Suprapubic skin (tissue), 4 donors: ENCODE data around the gene PPRC1.

Experiments
- EP300 ChIP-seq: sonication (generic); formaldehyde crosslinking; IDR thresholded peaks from one replicate; pipeline ENCODE4 v1.6.1; 2017; ENCODE audit warnings: antibody characterized with exemption
- POLR2AphosphoS5 ChIP-seq, 3 donors: sonication (generic); formaldehyde crosslinking; IDR thresholded peaks; one replicate each; pipeline ENCODE4 v1.6.1; 2017; ENCODE audit warnings: antibody characterized with exemption in 3 of 3
- TF ChIP-seq, protein P1 (sequence below), 2 donors: fragments of 200-600 bp in 1 of 2; fragments of 450-650 bp in 1 of 2; sonication (generic) in 1 of 2; IDR thresholded peaks; one replicate each; pipeline ENCODE4 v1.5.1; 2016 to 2019; ENCODE audit warnings: antibody characterized with exemption in 2 of 2, mild to moderate bottlenecking in 1 of 2, moderate library complexity in 1 of 2

DNA sequence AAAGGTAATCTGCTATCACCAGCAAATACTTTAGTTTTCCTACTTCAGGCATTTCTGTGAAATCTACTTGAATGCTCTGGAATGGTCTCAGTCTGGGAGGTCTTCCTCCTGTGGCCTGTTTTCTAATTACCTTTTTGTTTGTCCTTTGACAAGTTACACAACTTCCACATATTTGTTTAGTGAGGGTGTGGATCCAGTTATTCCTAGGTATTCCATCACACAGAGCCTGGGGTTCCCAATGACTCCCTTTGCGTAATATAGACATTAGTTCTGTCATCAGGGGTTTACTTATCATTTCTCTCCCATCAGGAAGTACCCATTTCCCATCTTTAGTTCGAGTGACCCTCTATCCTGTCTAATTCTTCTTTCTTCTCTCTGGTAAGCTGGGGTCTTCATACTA is 65.2 kb downstream of the PPRC1 start:
- TF ChIP-seq POLR2AphosphoS5 (IDR thresholded peaks at IDR 0.05) (no peak), EP300 (no peak)
- TF ChIP-seq, protein P1, sequence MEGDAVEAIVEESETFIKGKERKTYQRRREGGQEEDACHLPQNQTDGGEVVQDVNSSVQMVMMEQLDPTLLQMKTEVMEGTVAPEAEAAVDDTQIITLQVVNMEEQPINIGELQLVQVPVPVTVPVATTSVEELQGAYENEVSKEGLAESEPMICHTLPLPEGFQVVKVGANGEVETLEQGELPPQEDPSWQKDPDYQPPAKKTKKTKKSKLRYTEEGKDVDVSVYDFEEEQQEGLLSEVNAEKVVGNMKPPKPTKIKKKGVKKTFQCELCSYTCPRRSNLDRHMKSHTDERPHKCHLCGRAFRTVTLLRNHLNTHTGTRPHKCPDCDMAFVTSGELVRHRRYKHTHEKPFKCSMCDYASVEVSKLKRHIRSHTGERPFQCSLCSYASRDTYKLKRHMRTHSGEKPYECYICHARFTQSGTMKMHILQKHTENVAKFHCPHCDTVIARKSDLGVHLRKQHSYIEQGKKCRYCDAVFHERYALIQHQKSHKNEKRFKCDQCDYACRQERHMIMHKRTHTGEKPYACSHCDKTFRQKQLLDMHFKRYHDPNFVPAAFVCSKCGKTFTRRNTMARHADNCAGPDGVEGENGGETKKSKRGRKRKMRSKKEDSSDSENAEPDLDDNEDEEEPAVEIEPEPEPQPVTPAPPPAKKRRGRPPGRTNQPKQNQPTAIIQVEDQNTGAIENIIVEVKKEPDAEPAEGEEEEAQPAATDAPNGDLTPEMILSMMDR (IDR thresholded peaks at IDR 0.05) = no peak
